Stimulated activated CD8-positive, alpha-beta memory T cell treated with anti-CD3 and anti-CD28 coated beads, Interleukin-4, amount 100 ng/mL, for 1 hour (primary cell): ENCODE measurements around the gene BCAN.

ENCODE experiments used
- DNase-seq, 2 donors: peaks; one replicate each; pipeline ENCODE4 v3.0.0-alpha.2; 2020; ENCODE audit warnings: low read depth in 2 of 2, low spot score in 1 of 2

BCAN gene

DNA sequence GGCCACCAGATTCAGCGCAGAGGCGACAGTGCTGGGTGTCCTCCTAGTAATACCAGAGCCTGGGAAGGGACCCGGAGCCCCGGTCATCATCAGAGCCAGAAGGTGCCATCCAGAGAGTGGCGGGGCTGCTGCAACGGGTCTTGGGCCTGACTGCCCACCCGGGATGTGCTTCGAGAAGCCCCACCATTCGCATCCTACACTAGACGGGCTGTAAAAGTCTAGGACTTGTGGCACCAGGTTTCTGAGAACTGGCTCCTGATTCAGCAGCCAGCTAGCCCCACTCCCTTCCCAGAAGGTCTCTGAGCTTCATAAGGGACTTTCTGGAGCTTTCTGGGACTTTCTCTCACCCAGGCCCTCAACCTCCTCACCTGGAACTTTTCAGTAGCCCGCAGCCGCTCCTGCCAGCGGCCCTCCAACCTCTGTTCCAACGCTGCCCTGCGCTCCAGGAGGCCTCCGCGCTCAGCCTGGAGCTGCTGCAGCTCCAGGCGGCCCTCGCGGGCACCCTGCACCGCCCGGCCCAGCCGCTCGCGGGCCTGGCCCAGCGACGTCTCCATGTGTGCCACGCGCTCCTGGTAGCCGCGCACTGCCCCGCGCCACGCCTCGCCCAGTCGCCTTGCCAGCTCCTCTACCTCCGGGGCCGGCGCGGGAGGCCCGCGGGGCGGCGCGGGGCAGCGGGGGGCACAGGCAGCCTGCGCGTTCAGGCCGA, 34.4 kb downstream of the BCAN start:
- no peak for DNase-seq

GRCh38 chr1:156676820-156677615, 35.1 kb downstream of the BCAN start, which contains the start of gene NES:
NES (minus strand) TSS chr1:156677407; CDS start chr1:156677264, 143 bp downstream.
- DNase-seq: no peak

GRCh38 chr1:156677616-156678596, 36.0 kb downstream of the BCAN start:
- DNase-seq: no peak

GRCh38 chr1:156680056-156680455, 38.1 kb downstream of the BCAN start:
- DNase-seq: no peak

DNA sequence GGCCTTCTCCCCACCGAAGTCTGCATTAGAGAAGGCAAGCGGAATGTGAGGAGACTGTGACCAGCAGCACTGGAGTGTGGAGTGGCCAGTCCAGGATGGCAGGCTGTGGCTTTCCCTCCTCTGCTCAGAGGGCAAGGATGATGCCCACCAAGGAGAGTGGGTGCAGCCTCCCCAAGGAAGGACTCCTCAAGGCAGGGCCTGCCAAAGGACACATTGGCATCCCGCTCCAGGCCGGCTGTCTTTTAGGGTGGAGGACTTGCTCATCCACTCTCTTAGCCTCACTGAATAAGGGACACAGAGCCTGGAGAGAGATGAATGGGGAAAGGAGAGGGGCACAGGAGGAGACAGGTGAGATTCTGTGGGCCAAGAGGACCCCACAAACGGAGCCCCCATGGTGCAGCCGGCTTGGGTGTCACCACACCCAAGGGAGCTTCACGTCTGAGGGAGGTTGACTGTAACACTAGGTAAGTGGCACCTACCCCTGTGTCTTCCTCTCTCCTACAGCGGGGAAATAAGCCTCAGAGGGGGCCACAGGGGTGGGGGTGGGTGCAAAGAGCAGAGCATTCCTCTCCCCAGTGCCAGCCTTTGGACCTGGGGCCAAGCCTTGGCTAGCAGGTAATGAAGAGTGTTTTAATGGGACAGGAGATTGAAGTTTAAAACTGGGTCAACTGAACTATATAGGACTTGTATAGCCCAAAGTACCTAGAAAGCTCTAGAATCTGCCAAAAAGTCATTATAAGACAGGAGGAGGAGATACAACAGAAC, 39.5 kb downstream of the BCAN start:
- DNase-seq: no peak

GRCh38 chr1:156682166-156682890, 40.4 kb downstream of the BCAN start:
- DNase-seq: no peak

DNA sequence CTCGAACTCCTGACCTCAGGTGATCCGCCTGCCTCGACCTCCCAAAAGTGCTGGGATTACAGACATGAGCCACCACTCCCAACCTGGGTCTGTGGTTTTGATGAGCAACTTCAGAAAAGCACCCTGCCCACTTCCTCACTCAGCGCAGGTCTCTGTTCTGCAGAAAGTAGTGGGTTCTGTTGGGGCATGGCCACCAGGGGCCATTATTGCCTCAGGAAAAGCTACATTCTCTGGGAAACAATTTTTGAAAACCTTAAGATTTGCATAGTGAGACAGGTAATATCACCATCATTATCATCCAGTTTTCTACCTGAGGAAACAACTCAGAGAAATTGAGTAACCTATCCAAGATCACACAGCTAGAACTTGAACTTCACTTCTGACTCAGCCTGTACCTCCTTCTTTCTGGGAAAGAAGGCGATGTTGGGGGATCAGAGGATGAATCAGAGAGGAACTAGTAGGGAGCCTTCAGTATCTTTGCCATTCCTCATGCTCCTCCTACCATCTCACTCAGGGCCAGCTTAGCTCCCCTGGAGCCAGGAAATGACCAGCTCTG, 42.4 kb downstream of the BCAN start:
- DNase-seq: no peak

DNA sequence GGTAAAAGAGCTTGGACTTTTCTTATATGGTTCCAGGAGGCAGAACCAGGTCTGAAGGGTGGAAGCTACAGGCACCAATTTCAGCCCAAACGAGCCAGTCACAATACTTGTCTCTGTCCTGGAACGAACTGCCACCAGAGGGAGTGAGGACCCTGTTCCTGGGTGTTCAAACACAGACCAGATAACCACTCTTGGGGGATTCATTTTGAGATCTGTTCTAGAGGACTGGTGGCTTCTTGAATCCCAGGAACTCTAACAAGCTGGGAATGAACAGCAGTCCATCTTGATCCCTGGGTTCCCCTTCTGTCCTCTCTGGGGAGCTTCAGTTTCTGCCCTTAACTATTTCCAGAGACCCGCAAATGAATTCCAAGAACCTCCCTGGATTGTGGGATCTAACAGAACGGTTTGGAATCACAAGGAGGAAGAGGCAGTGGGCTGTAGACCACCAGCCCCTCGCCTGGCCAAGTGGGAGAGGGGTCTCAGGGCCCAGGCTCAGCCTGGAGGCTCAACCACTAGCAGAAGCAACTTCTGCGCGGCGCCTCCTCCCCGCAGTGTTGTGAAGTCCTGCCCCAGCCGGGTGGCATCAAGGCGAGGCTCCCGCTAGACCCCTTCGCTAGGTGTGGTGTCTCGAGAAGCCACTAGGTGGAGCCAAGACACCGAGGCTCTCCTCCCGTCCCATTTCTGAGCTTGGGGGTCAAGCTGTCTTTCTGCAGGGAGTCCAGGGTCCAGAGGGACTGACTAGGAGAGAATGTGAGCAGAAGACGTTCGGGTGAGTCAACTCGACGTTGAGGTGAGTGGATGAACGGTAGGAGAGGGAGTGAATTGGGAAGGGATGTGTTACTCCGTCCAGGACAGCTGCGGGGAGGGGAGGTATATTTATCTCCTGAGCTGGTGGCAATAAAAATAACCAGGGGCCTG, 47.4 kb downstream of the BCAN start:
- peak; percentile 33 to 53 for DNase-seq

DNA sequence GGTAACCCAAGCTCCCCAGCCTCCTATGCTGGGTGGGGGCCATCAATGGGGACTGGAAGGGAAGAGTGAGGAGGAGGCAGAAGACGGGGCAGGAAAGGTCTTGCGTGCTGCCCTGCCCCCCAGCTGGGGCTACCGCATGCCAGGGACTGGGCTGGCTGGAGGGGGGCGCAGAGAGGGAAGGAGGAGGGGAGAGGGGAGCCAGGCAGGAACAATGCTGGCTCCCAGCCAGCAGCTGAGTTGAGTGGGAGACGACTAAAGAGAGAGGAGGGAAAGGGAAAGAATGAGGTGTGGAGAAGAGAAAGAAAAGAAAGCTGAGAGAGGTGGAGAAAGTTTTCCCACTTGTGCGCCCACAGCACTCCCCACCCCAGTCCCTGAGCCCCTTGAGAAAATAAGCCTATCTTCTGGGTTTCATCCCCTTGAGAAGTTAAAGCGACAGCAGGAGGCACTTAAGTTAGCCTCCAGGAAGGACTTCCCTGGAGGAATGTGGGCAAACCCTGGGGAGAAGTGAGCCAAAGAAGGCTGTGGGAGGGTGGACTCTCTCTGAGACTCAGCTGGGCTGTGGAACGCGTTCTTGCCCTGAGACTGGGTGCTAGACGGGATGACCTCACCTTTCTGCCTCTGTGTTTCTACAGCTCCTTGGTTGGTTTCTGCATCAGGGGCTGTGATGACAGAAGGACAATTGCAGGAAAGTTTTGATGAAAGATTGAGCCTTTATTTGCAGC, 48.2 kb downstream of the BCAN start:
- DNase-seq: no peak

- no peak for DNase-seq
Measured at GRCh38 chr1:156690675-156691036, 48.7 kb downstream of the BCAN start.

GRCh38 chr1:156691191-156691590, 49.3 kb downstream of the BCAN start:
- no peak for DNase-seq

GRCh38 chr1:156691665-156692440, 49.9 kb downstream of the BCAN start:
- DNase-seq: no peak

DNA sequence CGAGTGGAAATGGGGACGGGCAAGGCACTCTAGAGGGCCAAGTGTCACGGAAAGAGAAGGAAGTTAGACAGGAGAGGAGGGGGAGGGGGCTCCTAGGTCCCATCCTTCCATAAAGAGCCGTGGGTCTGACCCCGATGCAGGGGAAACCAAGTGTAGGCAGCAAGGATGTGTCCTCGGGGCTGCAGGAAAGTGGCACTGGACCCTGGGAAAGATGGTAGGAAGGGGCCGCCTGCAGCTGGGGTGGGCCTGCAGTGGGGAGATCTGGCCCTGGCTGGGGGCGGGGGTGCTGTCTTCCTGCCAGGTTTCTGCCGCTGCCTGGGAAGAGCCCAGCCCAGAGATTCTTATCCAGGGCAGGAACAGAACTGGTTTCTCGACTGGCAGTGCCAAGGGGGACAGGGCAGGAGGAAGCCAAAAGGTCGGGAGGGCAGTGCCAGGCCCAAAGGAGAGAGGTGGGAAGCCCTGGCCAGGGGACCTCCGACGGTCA, 50.6 kb downstream of the BCAN start:
- DNase-seq: no peak

DNA sequence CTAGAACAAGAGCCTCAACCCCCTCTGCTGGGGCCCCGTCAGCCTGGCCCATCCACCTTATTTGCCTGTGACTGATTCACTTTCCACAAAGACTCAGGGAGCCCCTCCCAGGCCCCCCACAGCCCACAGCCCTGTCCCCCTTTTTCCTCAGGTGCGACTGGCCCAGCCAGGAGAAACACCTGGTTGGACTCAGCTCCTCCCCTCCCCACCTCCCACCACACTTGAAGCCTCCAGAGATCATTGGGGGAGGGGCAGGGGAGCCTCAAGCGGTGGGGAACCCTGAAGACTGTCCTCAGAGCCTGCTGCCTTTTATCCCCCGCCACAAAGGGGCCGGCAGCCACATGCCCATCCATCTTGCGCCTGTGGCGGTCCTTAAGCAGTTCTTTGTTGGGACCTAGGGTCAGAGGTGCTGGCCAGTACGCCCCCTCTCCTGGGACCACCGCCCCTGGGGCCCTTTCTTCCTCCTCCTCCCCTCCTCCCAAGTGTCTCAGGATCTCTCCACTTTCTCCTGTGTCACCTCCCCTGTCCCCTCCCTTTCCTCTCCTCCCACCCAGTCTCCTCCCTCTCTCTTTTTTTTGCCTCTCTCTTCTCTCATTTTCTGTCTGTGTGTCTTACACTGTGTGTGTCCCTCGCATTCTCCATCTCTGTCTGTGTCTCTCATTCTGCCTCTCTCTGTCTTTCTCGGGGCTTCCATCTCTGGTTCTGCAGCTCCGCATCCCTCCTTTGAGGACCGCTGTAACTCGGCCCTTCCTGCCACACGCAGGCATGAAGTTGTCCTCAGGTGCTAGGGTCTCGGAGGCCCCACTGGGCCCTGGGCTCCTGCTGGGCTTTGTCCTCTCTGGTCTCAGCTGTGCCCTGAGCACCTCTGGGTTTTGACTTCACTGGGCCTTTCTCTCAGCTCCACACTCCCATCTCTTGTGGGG, 51.3 kb downstream of the BCAN start:
- DNase-seq: no peak

GRCh38 chr1:156693848-156694689, 52.2 kb downstream of the BCAN start:
- DNase-seq: no peak
